Measurements from ENCODE around the gene ADARB2. TPM values are rescaled to one million over a fixed set of nuclear protein-coding genes. Genes with fewer than 3 reads are reported as not detected.

The ADARB2 gene
- total and polyA plus RNA-seq, 4 donors = 0.22 to 1.3 (median 0.55) TPM

GRCh38 chr10:1645896-1646295 lies 91.4 kb downstream of the ADARB2 start:
- no peak overlapping the region for H3K9ac ChIP-seq (ENCODE audit: insufficient read depth in 1 of 2, low read length in 2 of 2)
- WGBS, 2 donors = 56 to 67% methylated on average over 4 of the region's 4 CpGs
- H3K4me1 ChIP-seq (ENCODE audit: control insufficient read depth in 5 of 5, insufficient read depth in 5 of 5, low read length in 5 of 5) = no peaks in the 10 kb centered on the region

GRCh38 chr10:1644191-1644711 lies 93.1 kb downstream of the ADARB2 start:
- no peaks in the 10 kb centered on the region for H3K36me3 ChIP-seq (ENCODE audit: control insufficient read depth in 4 of 4, insufficient read depth in 4 of 4, low read length in 4 of 4)
- no peak for TF ChIP-seq CTCF (IDR thresholded peaks at IDR 0.05; ENCODE audit: control extremely low read depth, extremely low read depth)
- peaks cover 0 to 13% (median 0%) of the 10 kb centered on the region in 4 donors for H3K9me3 ChIP-seq (ENCODE audit: control insufficient read depth in 4 of 4, insufficient read depth in 3 of 4, low read length in 3 of 4)
- H3K4me1 ChIP-seq (ENCODE audit: control insufficient read depth in 5 of 5, insufficient read depth in 5 of 5, low read length in 5 of 5) = no peaks in the 10 kb centered on the region
- 58 to 79% methylated on average over 15 of the region's 15 CpGs for WGBS, 2 donors
- no peak overlapping the region for H3K27ac ChIP-seq (ENCODE audit: low read depth in 1 of 2, low read length in 1 of 2)
- H3K9ac ChIP-seq (ENCODE audit: insufficient read depth in 1 of 2, low read length in 2 of 2) = no peak overlapping the region
- H3K27me3 ChIP-seq (ENCODE audit: control insufficient read depth in 3 of 3, insufficient read depth in 3 of 3, low read length in 2 of 3) = peaks cover 0 to 9% (median 4%) of the 10 kb centered on the region in 3 donors
- H3K4me3 ChIP-seq = no peak overlapping the region
- ATAC-seq (ENCODE audit: insufficient read depth, low FRiP score) = no peak
- no peak for DNase-seq

More at GRCh38 chr10:1645896-1646295, 91.4 kb downstream of the ADARB2 start:
- no peak for DNase-seq
- H3K27ac ChIP-seq (ENCODE audit: low read depth in 1 of 2, low read length in 1 of 2) = no peak overlapping the region
- H3K9me3 ChIP-seq (ENCODE audit: control insufficient read depth in 4 of 4, insufficient read depth in 3 of 4, low read length in 3 of 4) = peaks cover 0 to 13% (median 0%) of the 10 kb centered on the region in 4 donors
- peaks cover 0 to 10% (median 4%) of the 10 kb centered on the region in 3 donors for H3K27me3 ChIP-seq (ENCODE audit: control insufficient read depth in 3 of 3, insufficient read depth in 3 of 3, low read length in 2 of 3)
- H3K4me3 ChIP-seq = no peak overlapping the region
- H3K36me3 ChIP-seq (ENCODE audit: control insufficient read depth in 4 of 4, insufficient read depth in 4 of 4, low read length in 4 of 4) = no peaks in the 10 kb centered on the region
- ATAC-seq (ENCODE audit: insufficient read depth, low FRiP score) = no peak
- no peak for TF ChIP-seq CTCF (IDR thresholded peaks at IDR 0.05; ENCODE audit: control extremely low read depth, extremely low read depth)

GRCh38 chr10:1643908-1644179 lies 93.5 kb downstream of the ADARB2 start:
- Histone ChIP-seq H3K27me3 (ENCODE audit: control insufficient read depth in 3 of 3, insufficient read depth in 3 of 3, low read length in 2 of 3) (peaks cover 0 to 9% (median 4%) of the 10 kb centered on the region in 3 donors), H3K4me1 (ENCODE audit: control insufficient read depth in 5 of 5, insufficient read depth in 5 of 5, low read length in 5 of 5) (no peaks in the 10 kb centered on the region), H3K36me3 (ENCODE audit: control insufficient read depth in 4 of 4, insufficient read depth in 4 of 4, low read length in 4 of 4) (no peaks in the 10 kb centered on the region), H3K9ac (ENCODE audit: insufficient read depth in 1 of 2, low read length in 2 of 2) (no peak overlapping the region), H3K27ac (ENCODE audit: low read depth in 1 of 2, low read length in 1 of 2) (no peak overlapping the region), H3K4me3 (no peak overlapping the region), H3K9me3 (ENCODE audit: control insufficient read depth in 4 of 4, insufficient read depth in 3 of 4, low read length in 3 of 4) (peaks cover 0 to 13% (median 0%) of the 10 kb centered on the region in 4 donors)
- no peak for TF ChIP-seq CTCF (IDR thresholded peaks at IDR 0.05; ENCODE audit: control extremely low read depth, extremely low read depth)
- no peak for DNase-seq
- 54 to 73% methylated on average over 9 of the region's 9 CpGs for WGBS, 2 donors
- no peak for ATAC-seq (ENCODE audit: insufficient read depth, low FRiP score)
